ENCODE measurements around the gene ZNF444.

- TF ChIP-seq POLR2A (IDR thresholded peaks at IDR 0.05) (no peak), CTCF (IDR thresholded peaks at IDR 0.05) (no peak)
These were observed 26.9 kb upstream of the ZNF444 start for GRCh38 chr19:56114051-56114777.
